WERI-Rb-1 (cell line): ENCODE data around the gene TDP2.

Experiments used
- DNase-seq: peaks from one replicate; pipeline ENCODE4 v3.0.0-alpha.2; 2020
- H3K27ac ChIP-seq: fragments of 250-450 bp; sonication (Bioruptor Pico); 2 replicates; pipeline ENCODE4 v1.5.1; 2020; ENCODE audit warnings: mild to moderate bottlenecking, moderate library complexity
- H3K27me3 ChIP-seq: fragments of 250-450 bp; sonication (Bioruptor Pico); 2 replicates; pipeline ENCODE4 v1.5.1; 2021; ENCODE audit warnings: mild to moderate bottlenecking, low read depth, moderate library complexity; ENCODE audit not compliant: insufficient read depth, severe bottlenecking
- H3K36me3 ChIP-seq: fragments of 250-450 bp; sonication (Bioruptor Pico); 2 replicates; pipeline ENCODE4 v1.5.1; 2020; ENCODE audit warnings: mild to moderate bottlenecking, moderate library complexity
- H3K4me3 ChIP-seq: 2 replicates; pipeline ENCODE4 v1.5.1; 2011; ENCODE audit warnings: low read depth, mild to moderate bottlenecking, control low read depth, low read length
- H3K9me3 ChIP-seq: fragments of 250-450 bp; sonication (Bioruptor Pico); 2 replicates; pipeline ENCODE4 v1.5.1; 2021; ENCODE audit warnings: mild to moderate bottlenecking, moderate library complexity; ENCODE audit not compliant: severe bottlenecking
- TF ChIP-seq, protein P1 (sequence below): IDR thresholded peaks from 2 replicates; pipeline ENCODE4 v1.5.1; 2011; ENCODE audit warnings: low read depth, mild to moderate bottlenecking, control low read depth, inconsistent platforms, low read length

Gene TDP2

GRCh38 chr6:24636681-24637080, 30.0 kb downstream of the TDP2 start:
- Histone ChIP-seq H3K27me3 (no peaks in the 10 kb centered on the region), H3K9me3 (peaks cover 3% of the 10 kb centered on the region), H3K27ac (no peak overlapping the region), H3K36me3 (no peaks in the 10 kb centered on the region), H3K4me3 (no peak overlapping the region)
- no peak for DNase-seq
- TF ChIP-seq, protein P1, sequence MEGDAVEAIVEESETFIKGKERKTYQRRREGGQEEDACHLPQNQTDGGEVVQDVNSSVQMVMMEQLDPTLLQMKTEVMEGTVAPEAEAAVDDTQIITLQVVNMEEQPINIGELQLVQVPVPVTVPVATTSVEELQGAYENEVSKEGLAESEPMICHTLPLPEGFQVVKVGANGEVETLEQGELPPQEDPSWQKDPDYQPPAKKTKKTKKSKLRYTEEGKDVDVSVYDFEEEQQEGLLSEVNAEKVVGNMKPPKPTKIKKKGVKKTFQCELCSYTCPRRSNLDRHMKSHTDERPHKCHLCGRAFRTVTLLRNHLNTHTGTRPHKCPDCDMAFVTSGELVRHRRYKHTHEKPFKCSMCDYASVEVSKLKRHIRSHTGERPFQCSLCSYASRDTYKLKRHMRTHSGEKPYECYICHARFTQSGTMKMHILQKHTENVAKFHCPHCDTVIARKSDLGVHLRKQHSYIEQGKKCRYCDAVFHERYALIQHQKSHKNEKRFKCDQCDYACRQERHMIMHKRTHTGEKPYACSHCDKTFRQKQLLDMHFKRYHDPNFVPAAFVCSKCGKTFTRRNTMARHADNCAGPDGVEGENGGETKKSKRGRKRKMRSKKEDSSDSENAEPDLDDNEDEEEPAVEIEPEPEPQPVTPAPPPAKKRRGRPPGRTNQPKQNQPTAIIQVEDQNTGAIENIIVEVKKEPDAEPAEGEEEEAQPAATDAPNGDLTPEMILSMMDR: no peak

GRCh38 chr6:24632573-24632972, 34.1 kb downstream of the TDP2 start:
- peaks cover 3% of the 10 kb centered on the region for H3K9me3 ChIP-seq
- DNase-seq: no peak
- TF ChIP-seq, protein P1: no peak

DNA sequence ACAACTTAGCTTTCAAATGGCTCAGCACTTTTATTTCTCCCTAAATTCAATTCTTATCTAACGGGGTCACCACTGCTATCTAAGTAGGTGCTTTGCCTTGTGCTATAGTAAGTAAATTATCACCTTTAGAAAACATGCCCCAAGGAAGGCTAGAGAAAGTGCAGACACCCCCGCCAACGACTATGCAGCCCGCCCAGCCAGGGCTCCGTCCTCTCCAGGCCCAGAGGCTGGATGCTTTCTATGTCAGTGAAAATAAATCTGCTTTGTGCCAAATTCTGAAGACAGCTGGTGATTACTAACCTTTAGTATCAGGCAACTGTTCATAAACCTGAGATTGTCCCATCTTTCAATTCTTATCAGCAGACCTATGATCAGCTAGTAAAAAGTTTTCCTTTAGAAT, 35.0 kb downstream of the TDP2 start:
- no peaks in the 10 kb centered on the region for H3K27me3 ChIP-seq

More at GRCh38 chr6:24632573-24632972, 34.1 kb downstream of the TDP2 start:
- no peak overlapping the region for H3K27ac ChIP-seq
- H3K4me3 ChIP-seq: no peak overlapping the region
- no peaks in the 10 kb centered on the region for H3K27me3 ChIP-seq
- no peaks in the 10 kb centered on the region for H3K36me3 ChIP-seq

GRCh38 chr6:24630856-24631505, 35.7 kb downstream of the TDP2 start:
- Histone ChIP-seq H3K27me3 (no peaks in the 10 kb centered on the region), H3K4me3 (no peak overlapping the region), H3K36me3 (no peaks in the 10 kb centered on the region), H3K27ac (no peak overlapping the region), H3K9me3 (peaks cover 3% of the 10 kb centered on the region)
- DNase-seq: no peak
- TF ChIP-seq, protein P1: no peak

More for the DNA sequence above, 35.0 kb downstream of the TDP2 start:
- no peak overlapping the region for H3K27ac ChIP-seq
- no peak overlapping the region for H3K4me3 ChIP-seq
- no peak for DNase-seq
- no peaks in the 10 kb centered on the region for H3K36me3 ChIP-seq
- TF ChIP-seq, protein P1: no peak
- H3K9me3 ChIP-seq: peaks cover 3% of the 10 kb centered on the region

- DNase-seq: no peak
- H3K9me3 ChIP-seq: no peaks in the 10 kb centered on the region
- TF ChIP-seq, protein P1: no peak
These were observed 44.9 kb downstream of the TDP2 start for GRCh38 chr6:24621626-24622289.

More at GRCh38 chr6:24621626-24622289, 44.9 kb downstream of the TDP2 start:
- no peaks in the 10 kb centered on the region for H3K36me3 ChIP-seq
- no peak overlapping the region for H3K4me3 ChIP-seq
- H3K27me3 ChIP-seq: no peaks in the 10 kb centered on the region
- H3K27ac ChIP-seq: no peak overlapping the region
